OCI-LY3 (cell line): ENCODE measurements around the gene LEMD3.

Experiments used
- H2AFZ ChIP-seq: fragments of 200-600, 300-600 bp; shearing (Covaris generic); 2 replicates; pipeline ENCODE4 v1.6.0; 2014; ENCODE audit warnings: antibody characterized with exemption, low read depth, low read length
- H3K27ac ChIP-seq: fragments of 200-600, 300-600 bp; sonication (generic); 2 replicates; pipeline ENCODE4 v1.5.1; 2014; ENCODE audit warnings: mild to moderate bottlenecking, low read length, moderate library complexity, mixed read lengths
- H3K27me3 ChIP-seq: fragments of 200-600, 300-600 bp; sonication (generic); 2 replicates; pipeline ENCODE4 v1.6.1; 2014; ENCODE audit warnings: low read depth, low read length, mixed read lengths
- H3K36me3 ChIP-seq: fragments of 200-600, 300-600 bp; sonication (generic); replicated peaks from 2 replicates; pipeline ENCODE3; 2014; ENCODE audit warnings: low read depth, low read length, mixed read lengths
- H3K4me1 ChIP-seq: fragments of 300-600, 200-600 bp; sonication (generic); 2 replicates; pipeline ENCODE4 v1.6.1; 2014; ENCODE audit warnings: low read length, mixed read lengths
- H3K4me2 ChIP-seq: fragments of 200-600, 300-600 bp; sonication (generic); 2 replicates; pipeline ENCODE4 v1.6.1; 2014; ENCODE audit warnings: low read length, mixed read lengths
- H3K4me3 ChIP-seq: fragments of 300-600, 200-600 bp; sonication (generic); 2 replicates; pipeline ENCODE4 v1.5.1; 2014; ENCODE audit warnings: antibody characterized with exemption, mild to moderate bottlenecking, low read length, moderate library complexity
- H3K79me2 ChIP-seq: fragments of 300-600, 200-600 bp; shearing (Covaris generic); 2 replicates; pipeline ENCODE4 v1.6.1; 2014; ENCODE audit warnings: mild to moderate bottlenecking, low read length, mixed read lengths
- H3K9ac ChIP-seq: fragments of 300-600, 200-600 bp; shearing (Covaris generic); 2 replicates; pipeline ENCODE4 v1.6.0; 2014; ENCODE audit warnings: mild to moderate bottlenecking, low read length, moderate library complexity
- H3K9me3 ChIP-seq: fragments of 200-600, 300-600 bp; shearing (Covaris generic); 2 replicates; pipeline ENCODE4 v1.6.1; 2014; ENCODE audit warnings: low read length, mixed read lengths; ENCODE audit not compliant: insufficient read depth
- H4K20me1 ChIP-seq: fragments of 200-600, 300-600 bp; sonication (generic); 2 replicates; pipeline ENCODE4 v1.6.1; 2016; ENCODE audit warnings: low read length, mixed read lengths; ENCODE audit not compliant: insufficient read depth
- EZH2phosphoT487 ChIP-seq: fragments of 200-600 bp; shearing (Covaris generic); IDR thresholded peaks from 2 replicates; pipeline ENCODE4 v1.6.1; 2018; ENCODE audit warnings: antibody characterized with exemption, mixed run types, low read depth
- TF ChIP-seq, protein P1 (sequence below): fragments of 200-600, 300-600 bp; sonication (generic); IDR thresholded peaks from 2 replicates; pipeline ENCODE4 v1.5.1; 2014; ENCODE audit warnings: antibody characterized with exemption, low read length, low read depth

The LEMD3 gene

GRCh38 chr12:65199604-65200003 lies 30.2 kb downstream of the LEMD3 start:
- Histone ChIP-seq H3K9ac (no peak overlapping the region), H2AFZ (no peak overlapping the region), H3K9me3 (0 out of 2 replicates have a peak, but pooled peaks cover 8% of the 10 kb centered on the region), H3K27ac (no peak overlapping the region), H3K4me2 (no peak overlapping the region), H4K20me1 (peaks cover 67% of the 10 kb centered on the region), H3K4me3 (no peak overlapping the region), H3K4me1 (no peaks in the 10 kb centered on the region), H3K36me3 (peaks cover 21% of the 10 kb centered on the region), H3K27me3 (no peaks in the 10 kb centered on the region), H3K79me2 (peaks cover 86% of the 10 kb centered on the region)
- TF ChIP-seq, protein P1, sequence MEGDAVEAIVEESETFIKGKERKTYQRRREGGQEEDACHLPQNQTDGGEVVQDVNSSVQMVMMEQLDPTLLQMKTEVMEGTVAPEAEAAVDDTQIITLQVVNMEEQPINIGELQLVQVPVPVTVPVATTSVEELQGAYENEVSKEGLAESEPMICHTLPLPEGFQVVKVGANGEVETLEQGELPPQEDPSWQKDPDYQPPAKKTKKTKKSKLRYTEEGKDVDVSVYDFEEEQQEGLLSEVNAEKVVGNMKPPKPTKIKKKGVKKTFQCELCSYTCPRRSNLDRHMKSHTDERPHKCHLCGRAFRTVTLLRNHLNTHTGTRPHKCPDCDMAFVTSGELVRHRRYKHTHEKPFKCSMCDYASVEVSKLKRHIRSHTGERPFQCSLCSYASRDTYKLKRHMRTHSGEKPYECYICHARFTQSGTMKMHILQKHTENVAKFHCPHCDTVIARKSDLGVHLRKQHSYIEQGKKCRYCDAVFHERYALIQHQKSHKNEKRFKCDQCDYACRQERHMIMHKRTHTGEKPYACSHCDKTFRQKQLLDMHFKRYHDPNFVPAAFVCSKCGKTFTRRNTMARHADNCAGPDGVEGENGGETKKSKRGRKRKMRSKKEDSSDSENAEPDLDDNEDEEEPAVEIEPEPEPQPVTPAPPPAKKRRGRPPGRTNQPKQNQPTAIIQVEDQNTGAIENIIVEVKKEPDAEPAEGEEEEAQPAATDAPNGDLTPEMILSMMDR: no peak
- no peak for TF ChIP-seq EZH2phosphoT487

GRCh38 chr12:65200007-65200665 lies 30.8 kb downstream of the LEMD3 start:
- Histone ChIP-seq H3K4me3 (no peak overlapping the region), H3K4me1 (no peaks in the 10 kb centered on the region), H3K27me3 (no peaks in the 10 kb centered on the region), H3K79me2 (peaks cover 88% of the 10 kb centered on the region), H3K4me2 (no peak overlapping the region), H3K9me3 (0 out of 2 replicates have a peak, but pooled peaks cover 8% of the 10 kb centered on the region), H3K36me3 (peaks cover 18% of the 10 kb centered on the region), H4K20me1 (peaks cover 66% of the 10 kb centered on the region), H3K27ac (no peak overlapping the region), H3K9ac (no peak overlapping the region), H2AFZ (no peak overlapping the region)
- no peak for TF ChIP-seq EZH2phosphoT487
- TF ChIP-seq, protein P1: no peak

- peaks cover 90% of the 10 kb centered on the region for H3K79me2 ChIP-seq
- H3K4me2 ChIP-seq: no peak overlapping the region
- TF ChIP-seq, protein P1: no peak
- no peak for TF ChIP-seq EZH2phosphoT487
- peaks cover 79% of the 10 kb centered on the region for H4K20me1 ChIP-seq
- H3K9me3 ChIP-seq: no peaks in the 10 kb centered on the region
- no peak overlapping the region for H3K27ac ChIP-seq
- no peaks in the 10 kb centered on the region for H3K27me3 ChIP-seq
- no peaks in the 10 kb centered on the region; the same call in 1 of the 2 replicates for H3K4me1 ChIP-seq
- peaks cover 4% of the 10 kb centered on the region for H3K36me3 ChIP-seq
- H2AFZ ChIP-seq: no peak overlapping the region
- H3K4me3 ChIP-seq: no peak overlapping the region
- no peak overlapping the region for H3K9ac ChIP-seq
Measured at GRCh38 chr12:65203376-65203775, 34.0 kb downstream of the LEMD3 start.

- Histone ChIP-seq H4K20me1 (peaks cover 81% of the 10 kb centered on the region), H3K4me3 (no peak overlapping the region), H2AFZ (no peak overlapping the region), H3K36me3 (peaks cover 4% of the 10 kb centered on the region), H3K27ac (no peak overlapping the region), H3K4me1 (peaks cover 10% of the 10 kb centered on the region), H3K27me3 (no peaks in the 10 kb centered on the region), H3K4me2 (no peak overlapping the region), H3K9me3 (no peaks in the 10 kb centered on the region), H3K9ac (no peak overlapping the region), H3K79me2 (peaks cover 96% of the 10 kb centered on the region)
- TF ChIP-seq EZH2phosphoT487: no peak
- TF ChIP-seq, protein P1: no peak
Measured at GRCh38 chr12:65204886-65205525, 35.6 kb downstream of the LEMD3 start.
